Endodermal cell (in vitro differentiated cells): ENCODE results near the gene APBA2. TPM values are rescaled to one million over a fixed set of nuclear protein-coding genes. Genes with fewer than 3 reads are reported as not detected.
A peak's percentile ranks its signal among the peaks of the same experiment; 100 is the strongest.
"Not testable (repeated sequence)": the region's sequence is repeated elsewhere in the genome, so short reads cannot be mapped to it uniquely, and the experiment has no call there.

ENCODE experiments used
- DNase-seq: peaks from one replicate; pipeline ENCODE4 v3.0.0-alpha.2; 2017
- H3K27ac ChIP-seq: 2 replicates; pipeline ENCODE4 v1.5.1; 2013; ENCODE audit warnings: mild to moderate bottlenecking, low read depth, low read length, moderate library complexity
- H3K27me3 ChIP-seq: 2 replicates; pipeline ENCODE4 v1.6.1; 2013; ENCODE audit warnings: mild to moderate bottlenecking, low read length, moderate library complexity; ENCODE audit not compliant: insufficient read depth, control insufficient read depth, poor library complexity, severe bottlenecking
- H3K36me3 ChIP-seq: 2 replicates; pipeline ENCODE4 v1.7.0; 2013; ENCODE audit warnings: mild to moderate bottlenecking, low read length, moderate library complexity; ENCODE audit not compliant: control insufficient read depth, insufficient read depth
- H3K4me1 ChIP-seq: one replicate; pipeline ENCODE4 v1.7.0; 2013; ENCODE audit warnings: low read length; ENCODE audit not compliant: control insufficient read depth, insufficient read depth
- H3K4me3 ChIP-seq: 2 replicates; pipeline ENCODE4 v1.5.1; 2013; ENCODE audit warnings: mild to moderate bottlenecking, low read length, moderate library complexity
- H3K9ac ChIP-seq: 2 replicates; pipeline ENCODE4 v1.6.1; 2013; ENCODE audit warnings: mild to moderate bottlenecking, low read length, moderate library complexity; ENCODE audit not compliant: poor library complexity, severe bottlenecking; ENCODE audit errors: extremely low read depth
- H3K9me3 ChIP-seq: 2 replicates; pipeline ENCODE4 v1.6.1; 2013; ENCODE audit warnings: mild to moderate bottlenecking, low read length, moderate library complexity; ENCODE audit not compliant: control insufficient read depth
- H3K27ac Mint-ChIP-seq: 2 replicates; pipeline ENCODE4 v1.8.0; 2020; ENCODE audit warnings: mixed read lengths
- H3K27me3 Mint-ChIP-seq: 2 replicates; pipeline ENCODE4 v1.8.0; 2021; ENCODE audit warnings: mild to moderate bottlenecking, mixed read lengths; ENCODE audit not compliant: insufficient read depth
- H3K36me3 Mint-ChIP-seq: 2 replicates; pipeline ENCODE4 v1.8.0; 2020; ENCODE audit warnings: low read depth, mixed read lengths
- H3K4me1 Mint-ChIP-seq: 2 replicates; pipeline ENCODE4 v1.8.0; 2020; ENCODE audit warnings: mixed read lengths
- H3K4me3 Mint-ChIP-seq: 2 replicates; pipeline ENCODE4 v1.8.0; 2020; ENCODE audit warnings: mild to moderate bottlenecking, moderate library complexity, mixed read lengths
- H3K9me3 Mint-ChIP-seq: 2 replicates; pipeline ENCODE4 v1.8.0; 2020; ENCODE audit warnings: mild to moderate bottlenecking, mixed read lengths
- CTCF ChIP-seq: fragments of 200-600 bp; sonication (generic); conservative IDR thresholded peaks from 2 replicates; pipeline ENCODE4 v1.5.0; 2021; ENCODE audit warnings: antibody characterized with exemption, mild to moderate bottlenecking
- WGBS, 2 experiments: methylation state at CpG; one replicate each; pipeline versions ENCODE4 v1.1.5 to v1.1.7; 2013; ENCODE audit warnings: missing lambda C conversion rate in 2 of 2, mixed read lengths in 1 of 2; ENCODE audit not compliant: insufficient coverage in 1 of 2, insufficient read length in 1 of 2; 5-methylcytosine and 5-hydroxymethylcytosine counted together
- total RNA-seq, 2 donors: library from RNA; stranded (reverse); fragmentation: NEBNext Ultra II Directional in 1 of 2; extraction: Animal tissue kit (Norgen Biotek cat#: 25700) in 1 of 2; gene quantifications; 2 replicates in 1 of 2; 3 replicates in 1 of 2; pipeline ENCODE4 v1.2.1, GENCODE V29; 2021

The APBA2 gene
- total RNA-seq, 2 donors from 2014 or later: 27.1 to 27.3 TPM

- 94 to 98% methylated on average over 16 of the region's 16 CpGs for WGBS, 2 experiments
- peaks cover 21% of the 10 kb centered on the region for H3K4me1 Mint-ChIP-seq
- no peaks in the 10 kb centered on the region for H3K27me3 ChIP-seq
Observed at GRCh38 chr15:29101491-29101890, 215.7 kb downstream of the APBA2 start.

GRCh38 chr15:29102173-29102794 is 216.5 kb downstream of the APBA2 start:
- H3K27me3 Mint-ChIP-seq, H3K27ac Mint-ChIP-seq, H3K4me3 Mint-ChIP-seq, H3K27me3 ChIP-seq, H3K9me3 Mint-ChIP-seq, H3K9me3 ChIP-seq, H3K9ac ChIP-seq, H3K36me3 ChIP-seq, H3K27ac ChIP-seq, H3K4me3 ChIP-seq, H3K4me1 ChIP-seq: not testable (repeated sequence)
- WGBS, 2 experiments: 83 to 86% methylated on average over 7 to 10 of the region's 10 CpGs
- peaks cover 15% of the 10 kb centered on the region for H3K36me3 Mint-ChIP-seq
- H3K4me1 Mint-ChIP-seq: peaks cover 21% of the 10 kb centered on the region
- peak; percentile 92 for TF ChIP-seq CTCF
- peak; percentile 88 for DNase-seq

More at GRCh38 chr15:29101491-29101890, 215.7 kb downstream of the APBA2 start:
- Histone ChIP-seq H3K4me3 (no peak overlapping the region), H3K4me1 (no peaks in the 10 kb centered on the region), H3K9me3 (no peaks in the 10 kb centered on the region), H3K27ac (no peak overlapping the region), H3K36me3 (no peaks in the 10 kb centered on the region), H3K9ac (no peak overlapping the region)
- no peaks in the 10 kb centered on the region for H3K27me3 Mint-ChIP-seq
- no peak overlapping the region for H3K27ac Mint-ChIP-seq
- H3K9me3 Mint-ChIP-seq: no peaks in the 10 kb centered on the region
- peaks cover 15% of the 10 kb centered on the region for H3K36me3 Mint-ChIP-seq
- H3K4me3 Mint-ChIP-seq: no peak overlapping the region
- TF ChIP-seq CTCF: no peak
- DNase-seq: no peak

GRCh38 chr15:29102911-29103823 is 217.4 kb downstream of the APBA2 start:
- Histone ChIP-seq H3K36me3 (no peaks in the 10 kb centered on the region), H3K9me3 (no peaks in the 10 kb centered on the region), H3K27ac (no peak overlapping the region), H3K4me3 (no peak overlapping the region), H3K9ac (no peak overlapping the region), H3K4me1 (no peaks in the 10 kb centered on the region), H3K27me3 (no peaks in the 10 kb centered on the region)
- no peak for TF ChIP-seq CTCF
- no peaks in the 10 kb centered on the region for H3K9me3 Mint-ChIP-seq
- peaks cover 21% of the 10 kb centered on the region for H3K4me1 Mint-ChIP-seq
- peaks cover 15% of the 10 kb centered on the region for H3K36me3 Mint-ChIP-seq
- DNase-seq: peak; percentile 59
- H3K27ac Mint-ChIP-seq: no peak overlapping the region
- peak overlapping the region; percentile 35 for H3K4me3 Mint-ChIP-seq
- WGBS, 2 experiments: 70 to 94% methylated on average over 20 to 51 of the region's 51 CpGs
- H3K27me3 Mint-ChIP-seq: no peaks in the 10 kb centered on the region
